HG03280 (cell line): ENCODE data around the gene SLC39A7.

Experiments used
- ATAC-seq: cut with Tn5 transposase; IDR thresholded peaks from one replicate; pipeline ENCODE4 v1.9.1; 2021; ENCODE audit warnings: mild to moderate bottlenecking, moderate library complexity; ENCODE audit not compliant: unreplicated experiment

Gene SLC39A7

DNA sequence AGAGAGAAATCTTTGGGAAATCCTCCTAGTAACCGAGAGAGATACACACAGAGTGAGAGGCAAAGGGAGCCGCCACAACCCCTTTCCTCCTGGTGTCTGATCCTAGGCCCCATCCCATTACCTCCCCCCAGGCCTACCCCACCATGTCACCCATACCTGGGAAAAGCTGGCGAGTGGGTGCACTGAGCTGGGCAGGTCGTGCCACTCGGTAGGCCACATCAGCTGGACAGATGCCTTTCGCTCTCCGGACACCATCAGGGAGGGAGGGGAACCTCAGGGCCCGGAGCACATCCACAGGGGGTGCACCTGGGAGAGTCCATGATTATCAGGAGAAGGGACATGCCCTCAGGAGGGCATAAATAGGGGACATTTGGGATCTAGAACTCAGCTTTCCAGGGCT, 11.5 kb upstream of the SLC39A7 start:
- ATAC-seq: no peak

DNA sequence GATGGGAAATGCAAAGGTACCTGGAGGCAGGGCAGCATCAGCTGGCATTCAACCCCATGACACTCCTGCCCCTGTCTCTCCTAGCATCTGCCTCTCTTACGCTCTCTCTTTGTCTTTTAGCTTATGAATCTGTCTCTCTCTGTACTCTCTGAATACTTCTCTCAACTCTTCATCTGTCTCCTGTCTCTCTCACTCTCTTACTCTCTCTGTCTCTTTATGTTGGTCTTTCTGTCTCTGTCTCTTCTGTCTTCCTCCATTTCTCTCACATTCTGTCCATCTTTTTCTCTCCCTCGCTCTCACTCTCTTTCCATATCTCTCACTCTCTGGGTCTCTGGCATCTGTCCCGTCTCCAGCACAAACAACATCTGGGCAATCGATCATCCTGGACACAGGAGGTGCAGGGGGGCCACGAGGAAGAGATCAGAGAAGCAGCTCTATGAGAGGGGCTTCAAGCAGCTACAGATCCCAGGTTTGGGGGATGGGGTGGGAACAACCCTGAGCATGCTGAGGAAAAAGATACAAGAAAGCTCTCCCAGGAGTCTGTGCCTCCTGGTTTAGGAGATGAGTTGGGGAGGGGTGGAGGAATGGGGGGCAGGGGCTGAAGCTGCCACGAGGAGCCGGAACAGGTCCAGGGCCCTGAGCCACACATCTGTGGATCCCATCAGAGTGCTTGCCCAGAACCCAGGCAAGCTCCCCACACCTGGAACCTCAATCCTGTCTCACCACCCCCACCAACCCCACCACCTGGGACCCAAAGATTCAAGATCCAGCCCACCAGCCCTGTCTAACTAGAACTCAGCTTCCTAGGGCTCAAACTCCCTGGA, 10.8 kb upstream of the SLC39A7 start:
- no peak for ATAC-seq

- no peak for ATAC-seq
Measured at GRCh38 chr6:33190504-33191107, 10.1 kb upstream of the SLC39A7 start.

GRCh38 chr6:33191383-33192104, 9.1 kb upstream of the SLC39A7 start:
- ATAC-seq: no peak

- ATAC-seq: no peak
Measured at GRCh38 chr6:33192105-33192646, 8.5 kb upstream of the SLC39A7 start, which contains the start of gene COL11A2. TSS of gene COL11A2 (minus strand) at chr6:33192467. CDS start at chr6:33192240, 227 bp downstream.

GRCh38 chr6:33192671-33193602, 7.7 kb upstream of the SLC39A7 start:
- ATAC-seq: no peak

GRCh38 chr6:33193619-33194018, 7.0 kb upstream of the SLC39A7 start:
- ATAC-seq: no peak

- no peak for ATAC-seq
Measured at GRCh38 chr6:33194431-33194979, 6.2 kb upstream of the SLC39A7 start.

GRCh38 chr6:33195304-33196165, 5.1 kb upstream of the SLC39A7 start:
- no peak for ATAC-seq

DNA sequence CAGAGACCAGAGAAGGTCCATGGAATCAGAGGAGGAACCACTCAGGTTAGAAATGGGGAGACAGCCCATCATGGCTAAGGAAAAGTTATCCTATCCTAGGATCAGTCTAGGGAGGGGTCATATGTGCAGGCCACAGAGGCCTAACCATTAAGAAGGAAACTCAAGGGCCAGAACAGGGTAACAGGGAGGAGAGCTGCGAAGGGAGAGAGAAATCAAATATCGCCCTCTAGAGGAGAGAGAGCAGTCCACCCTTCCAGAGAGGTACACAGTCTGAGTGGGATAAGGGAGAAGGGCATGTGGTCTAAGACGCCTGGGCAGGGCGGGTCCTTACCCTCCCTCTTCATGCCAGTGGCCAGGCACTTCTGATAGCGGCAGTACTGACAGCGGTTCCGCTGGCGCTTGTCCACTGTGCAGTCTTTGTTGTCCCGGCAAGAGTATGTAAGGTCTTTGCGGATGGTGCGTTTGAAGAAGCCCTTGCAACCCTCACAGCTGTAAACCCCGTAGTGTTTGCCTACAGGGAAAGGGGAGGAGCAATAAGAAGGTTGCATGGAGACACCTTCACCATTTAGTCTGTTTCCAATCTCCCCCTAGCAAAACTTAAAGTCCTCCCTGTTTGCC, 3.1 kb upstream of the SLC39A7 start:
- ATAC-seq: no peak

GRCh38 chr6:33198159-33198852, 2.4 kb upstream of the SLC39A7 start:
- ATAC-seq: no peak

- ATAC-seq: no peak
Measured at GRCh38 chr6:33198853-33199436, 1.7 kb upstream of the SLC39A7 start.

GRCh38 chr6:33199687-33200218, 914 bp upstream of the SLC39A7 start:
- ATAC-seq: peak; percentile 23

DNA sequence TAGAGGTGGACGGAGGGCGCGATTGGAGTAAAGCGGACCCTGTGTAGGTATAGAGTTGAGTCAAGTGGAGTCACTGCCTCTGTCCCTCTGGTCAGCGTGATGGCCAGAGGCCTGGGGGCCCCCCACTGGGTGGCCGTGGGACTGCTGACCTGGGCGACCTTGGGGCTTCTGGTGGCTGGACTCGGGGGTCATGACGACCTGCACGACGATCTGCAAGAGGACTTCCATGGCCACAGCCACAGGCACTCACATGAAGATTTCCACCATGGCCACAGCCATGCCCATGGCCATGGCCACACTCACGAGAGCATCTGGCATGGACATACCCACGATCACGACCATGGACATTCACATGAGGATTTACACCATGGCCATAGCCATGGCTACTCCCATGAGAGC, 479 bp downstream of the SLC39A7 start:
- ATAC-seq: no peak

GRCh38 chr6:33201935-33202334, 1.3 kb downstream of the SLC39A7 start:
- no peak for ATAC-seq

- ATAC-seq: no peak
Measured at GRCh38 chr6:33202799-33203198, 2.1 kb downstream of the SLC39A7 start.

- no peak for ATAC-seq
Measured at GRCh38 chr6:33203443-33204164, 2.9 kb downstream of the SLC39A7 start.
